Neuronal stem cell (in vitro differentiated cells): ENCODE measurements around the gene DGCR2.

Experiments used
- DNase-seq: peaks from one replicate; pipeline ENCODE4 v3.0.0-alpha.2; 2013; ENCODE audit warnings: low spot score
- H2AFZ ChIP-seq: one replicate; pipeline ENCODE4 v1.6.1; 2013; ENCODE audit warnings: mild to moderate bottlenecking, low read length, inconsistent platforms
- H2AK5ac ChIP-seq: 2 replicates; pipeline ENCODE4 v1.6.1; 2013; ENCODE audit warnings: low read depth, mild to moderate bottlenecking, inconsistent platforms, low read length, moderate library complexity, mixed read lengths
- H2BK120ac ChIP-seq: 2 replicates; pipeline ENCODE4 v1.6.1; 2013; ENCODE audit warnings: low read depth, mild to moderate bottlenecking, inconsistent platforms, low read length, moderate library complexity, mixed read lengths
- H2BK12ac ChIP-seq: one replicate; pipeline ENCODE4 v1.6.1; 2013; ENCODE audit warnings: low read length, inconsistent platforms
- H2BK15ac ChIP-seq: 2 replicates; pipeline ENCODE4 v1.6.1; 2013; ENCODE audit warnings: mild to moderate bottlenecking, low read length, inconsistent platforms, mixed read lengths
- H2BK5ac ChIP-seq: one replicate; pipeline ENCODE4 v1.6.1; 2013; ENCODE audit warnings: inconsistent platforms, mild to moderate bottlenecking, low read length, moderate library complexity
- H3K14ac ChIP-seq: one replicate; pipeline ENCODE4 v1.6.1; 2013; ENCODE audit warnings: low read length, inconsistent platforms
- H3K18ac ChIP-seq: 2 replicates; pipeline ENCODE4 v1.6.1; 2013; ENCODE audit warnings: low read length, inconsistent platforms
- H3K23ac ChIP-seq: 2 replicates; pipeline ENCODE4 v1.6.1; 2013; ENCODE audit warnings: low read depth, mild to moderate bottlenecking, mixed read lengths, low read length, inconsistent platforms; ENCODE audit not compliant: poor library complexity
- H3K27ac ChIP-seq: replicated peaks from 3 replicates; pipeline ENCODE4 v1.5.1; 2013; ENCODE audit warnings: low read length, inconsistent platforms
- H3K27me3 ChIP-seq, 3 experiments: 2 replicates each; pipeline ENCODE4 v1.6.1; 2013; ENCODE audit warnings: low read length in 3 of 3, mild to moderate bottlenecking in 2 of 3, inconsistent platforms in 1 of 3, low read depth in 1 of 3, mixed read lengths in 1 of 3, moderate library complexity in 1 of 3; ENCODE audit not compliant: control insufficient read depth in 3 of 3, insufficient read depth in 3 of 3
- H3K36me3 ChIP-seq, 2 donors: replicated peaks in 1 of 2; 2 replicates each; pipeline ENCODE4 v1.6.1; 2013; ENCODE audit warnings: low read length in 2 of 2; ENCODE audit not compliant: control insufficient read depth in 2 of 2, insufficient read depth in 2 of 2
- H3K4ac ChIP-seq: 2 replicates; pipeline ENCODE4 v1.6.1; 2013; ENCODE audit warnings: inconsistent platforms, mild to moderate bottlenecking, low read length, moderate library complexity
- H3K4me1 ChIP-seq, 2 donors: 1 replicate in 1 of 2; 2 replicates in 1 of 2; pipeline ENCODE4 v1.6.1; 2013; ENCODE audit warnings: low read length in 2 of 2, low read depth in 1 of 2; ENCODE audit not compliant: control insufficient read depth in 2 of 2, insufficient read depth in 1 of 2
- H3K4me2 ChIP-seq: one replicate; pipeline ENCODE4 v1.6.1; 2013; ENCODE audit warnings: mild to moderate bottlenecking, low read length, inconsistent platforms; ENCODE audit not compliant: insufficient read depth, poor library complexity, severe bottlenecking
- H3K4me3 ChIP-seq, 2 donors: 2 replicates each; pipeline ENCODE4 v1.5.1; 2013; ENCODE audit warnings: low read length in 2 of 2, mild to moderate bottlenecking in 2 of 2, inconsistent platforms in 1 of 2, moderate library complexity in 1 of 2
- H3K79me1 ChIP-seq: one replicate; pipeline ENCODE4 v1.6.1; 2013; ENCODE audit warnings: low read depth, mild to moderate bottlenecking, inconsistent platforms, low read length, moderate library complexity
- H3K9ac ChIP-seq: one replicate; pipeline ENCODE4 v1.6.1; 2013; ENCODE audit warnings: mild to moderate bottlenecking, low read depth, low read length, inconsistent platforms; ENCODE audit not compliant: poor library complexity
- H3K9me3 ChIP-seq, 2 donors: replicated peaks in 1 of 2; 2 replicates each; pipeline versions ENCODE3 to v1.6.1; 2013; ENCODE audit warnings: low read length in 2 of 2, mild to moderate bottlenecking in 2 of 2, inconsistent platforms in 1 of 2, low read depth in 1 of 2, mixed read lengths in 1 of 2, moderate library complexity in 1 of 2; ENCODE audit not compliant: control insufficient read depth in 2 of 2, insufficient read depth in 1 of 2
- H4K8ac ChIP-seq: one replicate; pipeline ENCODE4 v1.6.1; 2013; ENCODE audit warnings: low read depth, mild to moderate bottlenecking, inconsistent platforms, low read length, moderate library complexity
- H4K91ac ChIP-seq: one replicate; pipeline ENCODE4 v1.6.1; 2013; ENCODE audit warnings: low read length, low read depth, mild to moderate bottlenecking, inconsistent platforms; ENCODE audit not compliant: poor library complexity
- WGBS, 2 donors: extraction: QIAGEN DNeasy Blood & Tissue Kit; methylation state at CpG; one replicate each; pipeline ENCODE4 v1.1.7; 2013; ENCODE audit warnings: missing lambda C conversion rate in 2 of 2, mixed read lengths in 1 of 2; ENCODE audit not compliant: insufficient read length in 2 of 2, insufficient replicate concordance in 1 of 2; ENCODE audit errors: extremely low coverage in 2 of 2; 5-methylcytosine and 5-hydroxymethylcytosine counted together

The DGCR2 gene

DNA sequence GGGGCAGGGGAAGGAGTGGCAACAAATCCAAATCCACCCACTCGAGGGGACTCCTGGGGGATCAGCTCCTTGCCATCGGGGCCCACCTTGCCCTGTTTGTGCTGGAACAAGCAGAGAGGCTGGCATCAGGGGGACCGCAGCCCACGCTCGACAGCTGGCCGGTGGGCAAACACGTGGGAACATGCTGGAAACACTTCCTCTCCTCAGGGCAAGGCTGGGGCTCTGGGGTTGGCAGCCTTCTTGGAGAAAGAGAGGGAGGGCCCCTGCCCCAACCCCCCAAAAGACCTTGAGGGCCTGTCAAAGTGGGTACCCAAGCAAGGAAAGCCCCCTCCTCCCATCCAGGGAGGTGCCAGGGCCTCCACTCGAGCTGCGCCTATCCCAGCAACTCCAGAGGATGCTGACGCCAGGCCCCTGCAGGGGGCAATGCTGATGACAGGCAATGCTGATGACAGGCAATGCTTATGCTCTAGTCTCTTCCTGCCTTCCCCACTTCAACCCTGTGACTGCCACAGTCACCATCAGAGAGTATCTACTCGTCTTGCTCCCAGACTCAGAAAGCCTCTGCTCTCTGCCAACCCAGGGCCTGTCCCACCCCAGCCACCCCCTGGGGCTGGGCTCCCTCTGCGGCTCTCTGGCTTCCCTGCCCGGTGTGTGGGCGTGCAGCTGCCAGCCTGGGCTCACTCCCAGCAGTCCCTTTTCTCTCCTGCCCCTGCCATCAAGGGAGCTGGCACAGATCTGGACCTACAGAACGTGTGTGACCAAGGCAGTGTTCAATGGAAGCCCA, 16.2 kb upstream of the DGCR2 start:
- no peak overlapping the region for H3K14ac ChIP-seq
- H3K27ac ChIP-seq: no peak overlapping the region
- WGBS, 2 donors: no CpG with 5 or more reads among the region's 15 CpGs
- no peak overlapping the region for H2BK5ac ChIP-seq
- H3K4me1 ChIP-seq: no peaks in the 10 kb centered on the region
- peak overlapping the region; percentile 5 for H3K9ac ChIP-seq
- H2BK15ac ChIP-seq: no peak overlapping the region
- H4K8ac ChIP-seq: no peak overlapping the region
- no peak overlapping the region for H3K18ac ChIP-seq
- peaks cover 0 to 2% of the 10 kb centered on the region in 2 donors for H3K9me3 ChIP-seq
- H3K27me3 ChIP-seq: no peaks in the 10 kb centered on the region
- H2AK5ac ChIP-seq: no peak overlapping the region
- H3K4ac ChIP-seq: no peak overlapping the region
- no peak overlapping the region for H2AFZ ChIP-seq
- no peak for DNase-seq
- H3K36me3 ChIP-seq: peaks cover 77 to 91% of the 10 kb centered on the region in 2 donors
- no peak overlapping the region for H3K4me3 ChIP-seq
- H3K23ac ChIP-seq: peak overlapping the region; percentile 16
- peaks cover 6% of the 10 kb centered on the region for H3K79me1 ChIP-seq
- H2BK120ac ChIP-seq: no peak overlapping the region
- no peak overlapping the region for H4K91ac ChIP-seq
- H3K4me2 ChIP-seq: no peak overlapping the region
- no peak overlapping the region for H2BK12ac ChIP-seq

DNA sequence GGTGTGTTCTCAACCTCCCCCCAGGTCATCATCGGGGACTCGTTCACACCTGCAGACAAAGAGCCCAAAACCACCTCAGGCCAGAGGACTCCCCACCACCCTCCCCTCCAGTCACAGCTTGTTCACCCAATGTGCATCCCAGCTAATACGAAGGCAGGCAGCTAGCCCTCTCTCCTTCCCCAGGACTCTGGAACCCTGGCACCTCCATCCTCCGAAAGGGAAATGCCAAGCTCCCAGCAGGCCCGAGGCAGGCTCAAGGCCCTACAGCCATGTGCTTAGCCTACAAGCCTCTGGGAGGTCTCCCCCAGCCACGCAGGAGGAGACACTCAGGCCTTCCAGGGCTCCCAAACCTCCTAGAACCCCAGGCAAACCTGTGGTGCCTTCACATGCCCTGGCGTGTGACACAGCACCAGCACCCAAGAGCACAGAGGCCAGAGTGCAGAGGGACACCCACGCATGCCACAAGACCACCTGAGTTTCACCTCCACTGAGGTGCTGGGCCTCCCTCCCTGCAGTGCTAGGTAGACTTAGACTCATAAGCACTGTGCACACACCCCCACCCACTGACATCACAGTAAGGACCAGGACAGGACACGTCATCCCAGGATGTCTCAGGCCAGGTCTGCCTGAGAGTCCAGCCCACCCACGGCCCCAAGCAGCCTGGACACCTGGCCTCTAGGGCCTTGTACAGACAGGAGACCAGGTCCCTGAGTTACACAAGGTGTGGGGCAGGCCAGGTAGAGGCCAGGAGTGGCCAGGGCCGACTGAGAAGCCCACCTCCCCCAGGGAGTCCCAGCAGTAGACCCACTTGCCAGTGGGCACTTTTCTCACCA, 15.4 kb upstream of the DGCR2 start:
- no peak overlapping the region for H3K27ac ChIP-seq
- H3K4me1 ChIP-seq: no peaks in the 10 kb centered on the region
- H2BK5ac ChIP-seq: no peak overlapping the region
- no peak overlapping the region for H2BK12ac ChIP-seq
- H3K4me3 ChIP-seq: no peak overlapping the region
- no peak for DNase-seq
- H3K36me3 ChIP-seq: peaks cover 83 to 97% of the 10 kb centered on the region in 2 donors
- no peak overlapping the region for H3K4me2 ChIP-seq
- H2AK5ac ChIP-seq: no peak overlapping the region
- peaks cover 9% of the 10 kb centered on the region for H3K79me1 ChIP-seq
- no peak overlapping the region for H3K9ac ChIP-seq
- no peak overlapping the region for H4K8ac ChIP-seq
- H3K18ac ChIP-seq: no peak overlapping the region
- H4K91ac ChIP-seq: no peak overlapping the region
- H3K9me3 ChIP-seq: peaks cover 0 to 2% of the 10 kb centered on the region in 2 donors
- H3K14ac ChIP-seq: peak overlapping the region; percentile 91
- H3K27me3 ChIP-seq: no peaks in the 10 kb centered on the region
- H2BK15ac ChIP-seq: no peak overlapping the region
- no peak overlapping the region for H3K4ac ChIP-seq
- no peak overlapping the region for H2AFZ ChIP-seq
- peak overlapping the region; percentile 16 for H3K23ac ChIP-seq
- WGBS, 2 donors: no CpG with 5 or more reads among the region's 11 CpGs
- no peak overlapping the region for H2BK120ac ChIP-seq

DNA sequence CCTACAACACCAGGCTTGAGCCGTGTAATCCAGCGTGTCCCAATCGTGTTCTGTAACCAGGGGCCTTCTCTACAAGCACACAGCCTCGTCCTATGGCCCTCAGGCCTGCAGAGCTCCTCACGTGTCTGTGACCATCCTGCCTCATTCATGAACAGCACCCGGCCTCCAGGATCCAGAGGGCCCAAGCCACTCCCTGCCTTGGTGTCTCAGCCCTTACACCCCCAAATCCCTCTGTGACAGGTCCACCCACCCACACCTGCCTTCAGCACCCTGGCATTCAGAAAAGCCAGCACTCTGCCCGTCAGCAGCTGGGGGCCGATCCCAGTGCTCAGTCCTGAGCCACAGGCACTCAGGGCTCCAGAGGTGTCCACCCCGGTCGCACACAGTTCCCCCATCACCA, 14.7 kb upstream of the DGCR2 start:
- H3K36me3 ChIP-seq: peaks cover 76 to 97% of the 10 kb centered on the region in 2 donors
- no CpG with 5 or more reads among the region's 10 CpGs for WGBS, 2 donors
- H4K91ac ChIP-seq: no peak overlapping the region
- H2BK15ac ChIP-seq: no peak overlapping the region
- no peak overlapping the region for H3K14ac ChIP-seq
- no peak overlapping the region for H2AFZ ChIP-seq
- no peak overlapping the region for H3K4me3 ChIP-seq
- H3K18ac ChIP-seq: no peak overlapping the region
- H3K79me1 ChIP-seq: peaks cover 9% of the 10 kb centered on the region
- H4K8ac ChIP-seq: no peak overlapping the region
- H3K9me3 ChIP-seq: peaks cover 0 to 2% of the 10 kb centered on the region in 2 donors
- H2AK5ac ChIP-seq: no peak overlapping the region
- H2BK120ac ChIP-seq: no peak overlapping the region
- H3K4me1 ChIP-seq: no peaks in the 10 kb centered on the region
- no peak for DNase-seq
- no peak overlapping the region for H3K27ac ChIP-seq
- H2BK5ac ChIP-seq: no peak overlapping the region
- H3K23ac ChIP-seq: no peak overlapping the region
- H3K4me2 ChIP-seq: no peak overlapping the region
- no peak overlapping the region for H3K9ac ChIP-seq
- H3K27me3 ChIP-seq: no peaks in the 10 kb centered on the region
- H3K4ac ChIP-seq: no peak overlapping the region
- no peak overlapping the region for H2BK12ac ChIP-seq

DNA sequence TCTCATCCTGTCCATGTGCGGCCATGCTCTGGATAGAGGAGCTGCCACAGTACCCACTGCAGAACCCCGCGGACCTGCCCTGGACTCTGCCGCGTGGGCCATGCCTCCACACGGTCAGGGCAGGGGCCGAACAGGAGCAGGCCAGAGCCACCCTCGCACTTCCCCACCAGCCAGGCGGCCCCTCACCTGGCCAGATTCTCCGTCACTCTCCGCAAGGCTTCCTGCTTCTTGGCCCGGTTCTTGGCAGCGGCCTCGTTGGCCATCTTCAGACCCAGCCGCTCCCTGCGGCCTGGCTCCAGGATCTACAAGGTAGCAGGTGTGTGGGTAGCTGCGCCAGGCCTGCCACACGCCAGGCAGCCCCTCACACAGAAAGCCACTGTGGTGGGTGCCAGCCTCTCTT, 12.7 kb upstream of the DGCR2 start:
- no peaks in the 10 kb centered on the region for H3K9me3 ChIP-seq
- no peak overlapping the region for H3K18ac ChIP-seq
- no peaks in the 10 kb centered on the region for H3K4me1 ChIP-seq
- no peak overlapping the region for H2BK12ac ChIP-seq
- DNase-seq: no peak
- H3K4me2 ChIP-seq: no peak overlapping the region
- no peak overlapping the region for H2BK15ac ChIP-seq
- no peak overlapping the region for H3K4me3 ChIP-seq
- H4K8ac ChIP-seq: no peak overlapping the region
- no peak overlapping the region for H2BK120ac ChIP-seq
- no CpG with 5 or more reads among the region's 18 CpGs for WGBS, 2 donors
- no peak overlapping the region for H2BK5ac ChIP-seq
- no peak overlapping the region for H2AFZ ChIP-seq
- H3K27ac ChIP-seq: no peak overlapping the region
- H2AK5ac ChIP-seq: no peak overlapping the region
- H3K79me1 ChIP-seq: peaks cover 9% of the 10 kb centered on the region
- H4K91ac ChIP-seq: no peak overlapping the region
- peaks cover 65 to 84% of the 10 kb centered on the region in 2 donors for H3K36me3 ChIP-seq
- no peak overlapping the region for H3K23ac ChIP-seq
- H3K27me3 ChIP-seq: no peaks in the 10 kb centered on the region
- no peak overlapping the region for H3K9ac ChIP-seq
- no peak overlapping the region for H3K4ac ChIP-seq
- H3K14ac ChIP-seq: no peak overlapping the region
